NCI-H146 treated with DMSO at 0.1 percent for 48 hours (cell line): ENCODE results near the gene VPS37C.

Experiments used
- DNase-seq: peaks from one replicate; lab custom pipeline; 2025; ENCODE audit not compliant: unreplicated experiment; lab: John Stamatoyannopoulos, UW

Gene VPS37C

GRCh38 chr11:61155741-61156140 is 5.5 kb downstream of the VPS37C start:
- DNase-seq, result no peak

DNA sequence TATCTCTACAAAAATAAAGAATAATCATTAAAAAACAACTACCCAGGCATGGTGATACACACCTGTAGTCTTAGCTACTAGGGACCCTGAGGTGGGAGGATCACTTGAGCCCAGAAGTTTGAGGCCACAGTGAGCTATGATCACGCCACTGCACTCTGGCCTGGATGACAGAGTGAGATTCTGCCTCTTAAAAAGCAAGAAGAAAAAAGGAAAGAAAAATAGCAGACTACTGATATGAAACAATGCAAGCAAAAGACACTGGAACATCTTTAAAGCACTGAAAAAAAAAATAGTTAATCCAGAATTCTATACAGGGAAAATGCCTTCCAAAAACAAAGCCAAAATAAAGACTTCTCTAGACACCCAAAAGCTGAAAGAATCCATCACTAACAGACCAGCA is 5.9 kb downstream of the VPS37C start:
- no peak for DNase-seq

GRCh38 chr11:61154528-61154927 is 6.7 kb downstream of the VPS37C start:
- DNase-seq, result no peak

DNA sequence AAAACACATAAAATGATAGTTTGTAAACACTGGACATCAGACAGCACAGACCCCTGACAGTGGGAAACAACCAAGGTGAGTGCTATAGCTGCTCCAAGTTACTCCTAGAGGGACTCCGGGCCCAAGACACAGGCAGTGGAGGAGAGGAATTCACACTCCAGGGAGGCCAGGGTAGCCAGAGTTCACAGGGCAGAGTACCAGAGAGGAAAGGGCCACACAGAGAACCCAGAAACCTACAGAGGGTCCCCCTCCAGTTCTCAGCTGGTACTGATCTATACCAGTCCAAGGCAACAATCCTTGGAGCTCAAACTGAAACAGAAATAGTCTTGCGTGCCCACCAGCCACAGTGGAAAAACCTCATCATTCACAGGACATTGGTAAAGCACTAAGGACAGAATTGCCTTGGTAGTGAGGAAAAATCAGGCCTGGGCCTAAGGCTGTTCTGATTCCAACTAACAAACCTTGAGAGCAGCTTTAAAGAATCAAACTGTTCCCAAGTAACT is 7.6 kb downstream of the VPS37C start:
- DNase-seq, result no peak

DNA sequence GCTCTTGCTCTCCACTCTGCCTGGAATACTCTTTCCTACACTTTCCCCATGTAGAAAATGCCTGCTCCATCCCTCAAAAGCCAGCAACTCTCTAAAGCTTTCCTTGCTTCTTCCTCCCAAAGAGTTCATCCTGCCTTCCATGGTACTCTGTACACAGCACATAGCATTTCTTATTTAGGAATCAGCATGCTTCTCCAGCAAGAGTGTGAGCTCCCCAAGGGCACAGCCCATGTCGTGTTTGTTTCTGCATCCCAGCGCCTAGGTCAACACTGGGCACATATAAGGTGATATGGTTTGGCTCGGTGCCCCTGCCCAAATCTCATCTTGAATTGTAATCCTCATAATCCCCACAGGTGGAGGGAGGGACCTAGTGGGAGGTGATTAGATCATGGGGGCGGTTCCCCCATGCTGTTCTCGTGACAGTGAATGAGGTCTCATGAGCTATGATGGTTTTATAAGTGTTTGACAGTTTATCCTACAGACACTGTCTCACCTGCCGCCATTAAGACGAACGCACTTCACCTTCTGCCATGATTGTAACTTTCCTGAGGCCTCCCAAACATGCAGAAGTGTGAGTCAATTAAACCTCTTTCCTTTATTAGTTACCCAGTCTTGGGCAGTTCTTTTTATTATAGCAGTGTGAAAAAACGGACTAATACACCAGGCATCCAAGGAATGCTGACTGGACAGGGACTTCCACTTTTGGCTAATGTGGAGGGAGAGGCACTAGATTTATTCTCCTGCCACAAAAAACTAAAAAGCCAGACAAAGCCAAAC is 8.2 kb downstream of the VPS37C start:
- DNase-seq, result no peak

- no peak for DNase-seq
Observed at GRCh38 chr11:61151545-61152252, 9.5 kb downstream of the VPS37C start.

DNA sequence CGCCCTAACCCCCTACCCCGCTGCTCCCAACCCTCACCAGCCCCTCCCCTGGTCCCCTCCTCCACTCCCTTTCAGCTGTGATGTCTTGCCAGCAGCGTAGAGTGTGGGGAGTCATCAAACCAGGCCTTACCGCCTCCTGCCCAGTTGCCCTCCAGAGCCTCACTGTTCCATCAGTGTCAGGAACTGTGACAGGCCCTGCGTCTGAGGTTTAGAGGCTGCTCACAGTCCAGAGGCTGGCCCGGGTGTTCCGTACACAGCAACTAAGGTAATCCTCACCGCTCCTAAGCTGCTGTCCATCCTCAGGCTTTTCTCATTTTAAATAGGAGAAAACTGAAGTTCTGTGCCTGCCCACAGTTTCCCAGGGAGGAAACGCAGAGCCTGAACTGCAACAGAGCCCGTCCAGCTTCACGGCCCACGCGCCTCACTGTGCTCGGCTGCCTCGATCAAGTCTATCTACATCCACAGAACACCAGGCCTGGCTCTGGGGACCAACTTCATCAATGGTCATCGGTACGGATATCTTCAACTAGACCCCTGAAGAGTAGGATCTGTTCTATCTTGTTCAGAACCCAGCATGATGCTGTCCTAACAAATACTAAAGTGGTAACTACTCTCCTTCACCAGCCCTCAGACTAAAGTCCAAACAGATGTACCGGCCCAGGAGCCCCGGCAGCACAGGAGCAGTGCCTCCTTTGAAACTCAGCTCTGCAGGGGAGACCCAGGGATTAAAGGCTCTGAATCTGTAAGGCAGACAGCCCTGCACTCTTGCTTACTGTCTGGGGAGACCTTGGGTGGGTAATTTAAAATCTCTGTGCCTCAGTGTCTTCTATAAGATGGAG is 10.3 kb downstream of the VPS37C start:
- no peak for DNase-seq

DNA sequence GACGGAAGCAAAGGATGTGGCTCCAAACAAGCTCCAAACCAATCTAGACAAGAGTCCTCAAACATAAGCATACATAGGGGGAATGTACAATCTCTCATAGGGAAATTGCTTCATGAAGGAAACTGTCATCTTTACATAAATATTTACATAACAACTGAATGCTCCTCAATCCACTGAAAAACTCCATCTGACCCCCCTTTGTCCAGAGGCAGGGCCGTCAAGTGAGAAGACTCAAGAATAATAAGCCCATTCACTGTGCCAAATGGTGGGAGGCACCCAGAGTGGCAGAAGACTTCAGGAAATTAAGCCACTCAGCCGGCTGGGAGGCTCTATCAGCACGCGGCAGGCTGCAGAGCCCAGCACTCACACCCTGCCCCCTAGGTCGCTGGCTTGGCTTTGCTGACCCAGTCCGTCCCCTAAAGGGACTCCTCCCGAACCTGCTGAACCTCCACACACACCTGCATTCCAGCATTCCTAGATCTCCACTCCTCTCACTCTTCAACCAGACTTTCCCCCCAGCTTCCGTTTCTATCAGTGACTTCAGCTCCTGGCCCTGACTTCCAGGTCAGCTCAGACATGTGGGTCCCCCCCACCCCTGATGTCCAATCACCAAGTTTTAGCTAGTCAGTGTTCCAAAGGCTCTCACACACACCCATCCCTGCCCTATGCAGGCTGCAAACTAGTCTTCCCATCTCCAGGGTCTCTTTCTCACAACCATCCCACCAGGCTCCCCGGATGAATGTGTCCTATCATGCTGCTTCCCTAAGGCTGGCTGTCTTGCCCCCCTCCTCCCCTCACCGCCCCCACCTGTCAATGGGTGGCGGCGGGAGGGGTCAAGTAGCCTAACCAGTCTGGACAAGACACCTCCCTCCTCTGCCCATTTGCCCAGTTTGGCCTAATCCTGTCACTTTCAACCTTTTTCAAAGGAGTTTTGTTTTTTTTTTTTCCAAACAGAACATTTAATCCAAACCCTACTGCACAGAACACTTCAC is 11.3 kb downstream of the VPS37C start:
- no peak for DNase-seq

GRCh38 chr11:61147791-61148620 is 13.2 kb downstream of the VPS37C start:
- peak; percentile 82 for DNase-seq

DNA sequence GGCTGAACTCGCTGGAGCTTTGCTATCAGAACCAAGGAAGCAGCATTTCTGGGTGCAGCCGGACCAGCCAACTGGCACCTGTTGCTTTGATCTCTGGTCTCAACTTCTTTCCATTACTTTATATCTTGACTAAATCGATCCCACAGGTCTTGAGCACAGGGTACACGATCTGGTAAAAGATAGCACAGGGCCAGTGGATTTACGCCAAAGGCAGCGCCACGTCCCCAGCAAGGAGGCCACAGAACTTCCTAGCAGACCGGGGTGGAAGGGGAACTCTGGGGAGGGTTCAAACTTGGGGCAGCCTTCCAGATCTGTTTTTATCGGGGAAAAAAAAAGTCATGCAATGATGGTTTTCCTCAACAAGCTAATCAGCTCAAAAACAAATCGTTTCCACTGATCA is 14.0 kb downstream of the VPS37C start:
- no peak for DNase-seq

DNA sequence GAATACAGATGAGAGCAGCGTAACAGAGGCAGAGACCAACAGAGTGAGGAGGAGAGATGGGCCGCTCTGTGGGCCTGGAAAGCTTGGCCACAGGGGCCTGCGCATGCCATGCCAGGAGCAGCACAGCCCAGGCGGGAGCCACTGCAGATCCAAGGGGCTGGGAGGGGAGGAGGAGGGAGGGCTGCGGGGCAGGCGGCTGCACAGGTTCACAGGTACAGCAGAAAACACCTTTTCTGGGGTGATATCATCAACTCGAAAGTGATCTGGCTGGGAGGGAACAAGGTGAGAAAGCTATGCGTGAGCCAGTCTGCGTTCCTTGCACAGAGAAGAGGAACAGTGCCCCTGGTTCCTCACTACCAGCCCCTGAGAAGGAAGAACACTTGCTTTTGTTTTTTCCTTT is 14.8 kb downstream of the VPS37C start:
- no peak for DNase-seq

DNA sequence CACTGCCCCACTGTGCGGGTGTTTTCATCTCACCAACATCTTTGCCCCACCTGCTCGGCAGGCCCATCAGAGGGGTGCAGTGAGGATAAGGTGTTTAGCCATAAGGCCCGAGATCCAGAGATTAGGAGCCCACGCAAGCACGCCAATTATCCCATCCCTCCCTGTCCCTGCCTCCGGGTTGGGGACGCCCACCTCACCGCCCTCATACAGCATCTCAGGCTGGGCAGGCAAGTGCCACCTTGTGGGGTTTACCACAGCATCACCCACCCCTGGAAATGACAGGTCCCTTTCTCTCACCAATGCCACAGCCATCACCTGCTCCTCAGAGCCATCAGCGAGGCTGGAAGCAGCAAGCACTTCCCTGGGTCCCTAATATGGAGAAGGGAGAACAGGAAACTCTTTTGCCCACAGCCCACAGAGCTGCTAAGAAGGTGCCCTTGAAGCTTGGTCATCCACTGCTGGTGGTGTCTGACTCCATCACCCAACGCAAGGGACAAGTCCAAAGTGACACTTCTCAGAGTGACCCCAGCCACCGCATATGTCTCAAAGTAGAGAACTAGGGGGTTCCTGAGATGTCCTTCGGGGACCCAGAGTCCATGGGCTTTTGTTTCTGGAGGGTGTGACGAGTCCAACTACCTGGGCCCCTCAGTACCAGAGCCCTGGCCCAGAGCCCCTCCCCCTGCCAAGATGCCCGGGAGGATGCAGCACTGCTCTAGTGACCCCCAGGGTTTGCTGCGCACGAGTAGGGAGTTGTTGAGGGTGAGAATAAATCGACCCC is 15.8 kb downstream of the VPS37C start:
- DNase-seq, result no peak

GRCh38 chr11:61144511-61145179 is 16.6 kb downstream of the VPS37C start:
- DNase-seq, result no peak

GRCh38 chr11:61142424-61142823 is 18.8 kb downstream of the VPS37C start:
- DNase-seq, result no peak

GRCh38 chr11:61141601-61142028 is 19.6 kb downstream of the VPS37C start:
- DNase-seq, result peak; percentile 87

DNA sequence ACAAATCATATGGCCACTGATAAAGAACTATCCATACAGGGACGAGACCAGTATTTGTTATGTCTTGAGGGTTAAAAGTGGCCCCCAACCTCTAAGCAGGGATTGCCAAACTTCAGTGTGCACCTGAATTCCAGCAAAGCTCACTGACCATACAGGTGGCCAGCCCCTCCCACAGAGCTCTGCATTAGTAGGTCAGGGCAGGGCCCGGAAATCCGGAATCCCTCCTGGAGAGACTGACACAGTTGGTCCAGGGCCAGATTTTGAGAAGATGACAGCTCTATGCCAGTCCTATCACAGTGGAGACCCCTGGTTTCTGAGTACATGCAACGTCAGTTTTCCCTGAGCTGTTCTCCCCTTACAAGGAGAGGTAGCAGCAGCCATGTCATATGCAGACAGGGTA is 20.8 kb downstream of the VPS37C start:
- no peak for DNase-seq

DNA sequence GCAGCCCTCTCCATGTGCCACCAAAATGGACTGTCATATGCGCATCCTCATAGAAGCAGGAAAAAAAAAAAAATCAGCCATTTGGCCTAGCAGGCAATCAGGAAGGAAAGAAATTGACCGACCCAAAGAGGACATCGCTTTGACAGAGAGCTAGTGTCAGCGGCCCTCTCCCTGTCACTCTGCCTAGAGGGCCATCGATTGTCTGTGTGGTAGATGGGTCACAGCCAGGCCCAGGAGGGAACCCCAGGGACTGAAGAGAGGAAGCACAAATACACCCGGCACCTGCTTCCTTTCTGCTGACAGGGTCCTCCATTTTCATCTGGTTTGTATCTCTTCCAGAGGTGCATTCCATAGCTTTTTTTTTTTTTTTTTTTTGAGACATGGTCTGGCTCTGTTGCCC is 21.8 kb downstream of the VPS37C start:
- no peak for DNase-seq

DNA sequence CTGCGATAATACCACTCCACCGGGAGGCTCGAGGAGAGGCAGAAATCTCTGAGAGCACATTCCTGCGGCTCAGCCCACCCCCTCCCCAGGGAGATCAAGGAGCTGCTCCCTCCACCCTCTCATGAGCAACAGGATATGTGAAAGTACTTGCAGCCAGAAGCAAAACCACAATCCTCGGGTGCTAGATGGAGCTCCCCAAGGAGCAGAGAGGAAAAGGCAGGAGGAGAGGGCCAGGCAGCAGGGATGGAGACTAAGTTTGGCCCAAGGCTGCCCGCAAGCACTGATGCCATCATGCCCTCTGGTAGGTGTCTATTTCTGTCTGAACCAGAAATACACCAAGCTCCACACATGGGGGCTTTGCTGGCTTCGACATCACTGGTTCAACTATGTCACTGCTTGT is 22.3 kb downstream of the VPS37C start:
- no peak for DNase-seq
